Right lobe of liver (tissue), 6 donors: ENCODE measurements around the gene SERPINB5. TPM values are rescaled to one million over a fixed set of nuclear protein-coding genes. Genes with fewer than 3 reads are reported as not detected.

Source experiments
- ATAC-seq, 4 donors: fragments of 200-7000 bp; cut with Tn5 transposase; one replicate each; pipeline ENCODE4 v1.9.1; 2020; ENCODE audit warnings: mild to moderate bottlenecking in 4 of 4, moderate library complexity in 4 of 4
- DNase-seq, 3 donors: peaks; one replicate each; pipeline ENCODE4 v3.0.0-alpha.2; 2020
- H3K27ac ChIP-seq, 3 donors: fragments of 200-600 bp; one replicate each; pipeline ENCODE4 v1.8.0; 2022
- H3K27me3 ChIP-seq, 2 donors: fragments of 200-600 bp; one replicate each; pipeline ENCODE4 v1.8.0; 2022
- H3K36me3 ChIP-seq, 4 donors: fragments of 200-600 bp; sonication (generic) in 1 of 4; one replicate each; pipeline versions ENCODE4 v1.5.1 to v1.8.0; 2017 to 2022; ENCODE audit warnings: control low read depth in 1 of 4
- H3K4me1 ChIP-seq, 4 donors: fragments of 200-600 bp; sonication (generic) in 1 of 4; one replicate each; pipeline versions ENCODE4 v1.5.1 to v1.8.0; 2017 to 2022; ENCODE audit warnings: control low read depth in 1 of 4
- H3K4me3 ChIP-seq, 3 donors: fragments of 200-600 bp; one replicate each; pipeline ENCODE4 v1.8.0; 2022
- H3K9me3 ChIP-seq, 4 donors: fragments of 200-600 bp; sonication (generic) in 1 of 4; one replicate each; pipeline versions ENCODE4 v1.5.1 to v1.8.0; 2017 to 2022; ENCODE audit warnings: control low read depth in 1 of 4
- POLR2A ChIP-seq: fragments of 450-650 bp; IDR thresholded peaks from one replicate; pipeline ENCODE4 v1.6.1; 2017; ENCODE audit warnings: antibody characterized with exemption, mild to moderate bottlenecking
- WGBS: methylation state at CpG from one replicate; pipeline ENCODE4 v1.1.6; 2018; ENCODE audit warnings: low coverage, low lambda C conversion rate; ENCODE audit not compliant: insufficient coverage; ENCODE audit errors: missing lambda C conversion rate; 5-methylcytosine and 5-hydroxymethylcytosine counted together
- intact Hi-C, 2 donors: fragments of 100-400 bp; cut with DNase I; formaldehyde crosslinking; loops; one replicate each; pipeline versions ENCODE4 v1.11.2 to v1.14.1; 2022
- total RNA-seq, 6 experiments: library from RNA; depleted of rRNA in 2 of 6; stranded (reverse); fragments of >200 nt in 2 of 6; fragmentation: NEBNext Ultra II Directional in 3 of 6; extraction: Animal tissue kit (Norgen Biotek cat#: 25700) in 3 of 6; gene quantifications; one replicate each; pipeline versions ENCODE4 v1.1.0 to v1.2.4, GENCODE V29; 2016 to 2023
- TF ChIP-seq, protein P1 (sequence below), 4 donors: fragments of 200-600 bp in 3 of 4; fragments of 450-650 bp in 1 of 4; IDR thresholded peaks; one replicate each; pipeline versions ENCODE4 v1.5.1 to v1.8.0; 2016 to 2022; ENCODE audit warnings: antibody characterized with exemption in 4 of 4, mild to moderate bottlenecking in 2 of 4
- donor health status: DM: no; HTN: yes; CAD: no.
- donor health status: DM: no; HTN: no; CAD: no.
- donor health status: DM: no; HTN: no; CAD: no.
- donor health status: DM: no; HTN: yes; CAD: no.
- donor health status: DM: no; HTN: yes; CAD: no.

SERPINB5 gene
- total RNA-seq, 6 experiments from 2014 or later: not detected

DNA sequence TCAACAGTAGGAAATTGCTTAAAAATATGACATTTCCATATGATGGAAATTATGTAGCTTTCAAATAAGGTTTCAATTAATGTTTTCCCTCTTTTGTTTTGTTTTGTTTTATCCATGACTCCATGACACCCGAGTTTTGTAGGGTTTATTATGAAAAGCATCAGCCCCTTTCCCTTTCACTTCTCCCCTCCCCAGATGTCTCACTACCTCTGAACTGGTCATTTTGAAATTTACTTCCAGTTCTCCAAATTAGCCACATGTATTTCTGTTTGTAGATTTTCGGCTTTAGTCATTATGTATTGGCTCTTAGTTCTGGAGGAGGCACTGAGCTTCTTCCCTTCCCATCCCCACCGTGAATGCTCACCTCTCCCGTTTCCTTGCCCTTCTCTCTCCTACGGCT lies 35.9 kb upstream of the SERPINB5 start:
- intact Hi-C loops: no loop called here
- ATAC-seq (peak in 2 of 4 donors; percentile 14 to 18), DNase-seq (no peak)
- Histone ChIP-seq H3K9me3 (no peaks in the 10 kb centered on the region), H3K4me1 (no peaks in the 10 kb centered on the region), H3K36me3 (no peaks in the 10 kb centered on the region), H3K27me3 (no peaks in the 10 kb centered on the region), H3K27ac (no peak overlapping the region), H3K4me3 (no peak overlapping the region)
- 63% methylated on average over 5 of the region's 5 CpGs for WGBS
- TF ChIP-seq POLR2A: no peak
- TF ChIP-seq, protein P1, sequence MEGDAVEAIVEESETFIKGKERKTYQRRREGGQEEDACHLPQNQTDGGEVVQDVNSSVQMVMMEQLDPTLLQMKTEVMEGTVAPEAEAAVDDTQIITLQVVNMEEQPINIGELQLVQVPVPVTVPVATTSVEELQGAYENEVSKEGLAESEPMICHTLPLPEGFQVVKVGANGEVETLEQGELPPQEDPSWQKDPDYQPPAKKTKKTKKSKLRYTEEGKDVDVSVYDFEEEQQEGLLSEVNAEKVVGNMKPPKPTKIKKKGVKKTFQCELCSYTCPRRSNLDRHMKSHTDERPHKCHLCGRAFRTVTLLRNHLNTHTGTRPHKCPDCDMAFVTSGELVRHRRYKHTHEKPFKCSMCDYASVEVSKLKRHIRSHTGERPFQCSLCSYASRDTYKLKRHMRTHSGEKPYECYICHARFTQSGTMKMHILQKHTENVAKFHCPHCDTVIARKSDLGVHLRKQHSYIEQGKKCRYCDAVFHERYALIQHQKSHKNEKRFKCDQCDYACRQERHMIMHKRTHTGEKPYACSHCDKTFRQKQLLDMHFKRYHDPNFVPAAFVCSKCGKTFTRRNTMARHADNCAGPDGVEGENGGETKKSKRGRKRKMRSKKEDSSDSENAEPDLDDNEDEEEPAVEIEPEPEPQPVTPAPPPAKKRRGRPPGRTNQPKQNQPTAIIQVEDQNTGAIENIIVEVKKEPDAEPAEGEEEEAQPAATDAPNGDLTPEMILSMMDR (IDR thresholded peaks at IDR 0.05): no peak

GRCh38 chr18:63443829-63444228 lies 32.9 kb upstream of the SERPINB5 start:
- ATAC-seq (no peak), DNase-seq (no peak)
- H3K27ac ChIP-seq: no peak overlapping the region
- H3K9me3 ChIP-seq: no peaks in the 10 kb centered on the region
- no peak for TF ChIP-seq POLR2A
- no peaks in the 10 kb centered on the region for H3K27me3 ChIP-seq
- H3K4me3 ChIP-seq: no peak overlapping the region
- WGBS: 73% methylated on average over 4 of the region's 6 CpGs
- peaks cover 0 to 11% (median 0%) of the 10 kb centered on the region in 4 donors for H3K4me1 ChIP-seq
- intact Hi-C loops: no loop called here
- no peaks in the 10 kb centered on the region for H3K36me3 ChIP-seq

- intact Hi-C loops: no loop called here
- ATAC-seq (peak in 1 of 4 donors; percentile 60), DNase-seq (no peak)
- H3K4me1 ChIP-seq: peaks cover 0 to 11% (median 0%) of the 10 kb centered on the region in 4 donors
- H3K4me3 ChIP-seq: no peak overlapping the region
- no peaks in the 10 kb centered on the region for H3K27me3 ChIP-seq
- WGBS: 61% methylated on average over 5 of the region's 6 CpGs
- no peaks in the 10 kb centered on the region for H3K36me3 ChIP-seq
- TF ChIP-seq, protein P1 (IDR thresholded peaks at IDR 0.05): no peak
- no peak for TF ChIP-seq POLR2A
- no peak overlapping the region for H3K27ac ChIP-seq
- H3K9me3 ChIP-seq: no peaks in the 10 kb centered on the region
Observed at GRCh38 chr18:63444580-63444979, 32.2 kb upstream of the SERPINB5 start.

- peaks cover 0 to 11% (median 0%) of the 10 kb centered on the region in 4 donors for H3K4me1 ChIP-seq
- no peaks in the 10 kb centered on the region for H3K36me3 ChIP-seq
- TF ChIP-seq, protein P1 (IDR thresholded peaks at IDR 0.05): no peak
- TF ChIP-seq POLR2A: no peak
- intact Hi-C loops: no loop called here
- H3K9me3 ChIP-seq: no peaks in the 10 kb centered on the region
- H3K27ac ChIP-seq: no peak overlapping the region
- no peak for DNase-seq
- no peaks in the 10 kb centered on the region for H3K27me3 ChIP-seq
- WGBS: 67% methylated on average over 2 of the region's 2 CpGs
- no peak for ATAC-seq
- H3K4me3 ChIP-seq: no peak overlapping the region
Observed at GRCh38 chr18:63445037-63445436, 31.7 kb upstream of the SERPINB5 start.

- intact Hi-C loops: no loop called here
- no peaks in the 10 kb centered on the region for H3K9me3 ChIP-seq
- peak in 1 of 4 donors; percentile 12 for ATAC-seq
- no peak overlapping the region for H3K4me3 ChIP-seq
- DNase-seq: no peak
- H3K27ac ChIP-seq: no peak overlapping the region
- peaks cover 0 to 11% (median 0%) of the 10 kb centered on the region in 4 donors for H3K4me1 ChIP-seq
- H3K36me3 ChIP-seq: no peaks in the 10 kb centered on the region
- H3K27me3 ChIP-seq: no peaks in the 10 kb centered on the region
- TF ChIP-seq, protein P1 (IDR thresholded peaks at IDR 0.05): no peak
- no peak for TF ChIP-seq POLR2A
- 87% methylated on average over 3 of the region's 3 CpGs for WGBS
Observed at GRCh38 chr18:63446266-63446665, 30.5 kb upstream of the SERPINB5 start.
